ENCODE data around the gene MYCBP.

DNA sequence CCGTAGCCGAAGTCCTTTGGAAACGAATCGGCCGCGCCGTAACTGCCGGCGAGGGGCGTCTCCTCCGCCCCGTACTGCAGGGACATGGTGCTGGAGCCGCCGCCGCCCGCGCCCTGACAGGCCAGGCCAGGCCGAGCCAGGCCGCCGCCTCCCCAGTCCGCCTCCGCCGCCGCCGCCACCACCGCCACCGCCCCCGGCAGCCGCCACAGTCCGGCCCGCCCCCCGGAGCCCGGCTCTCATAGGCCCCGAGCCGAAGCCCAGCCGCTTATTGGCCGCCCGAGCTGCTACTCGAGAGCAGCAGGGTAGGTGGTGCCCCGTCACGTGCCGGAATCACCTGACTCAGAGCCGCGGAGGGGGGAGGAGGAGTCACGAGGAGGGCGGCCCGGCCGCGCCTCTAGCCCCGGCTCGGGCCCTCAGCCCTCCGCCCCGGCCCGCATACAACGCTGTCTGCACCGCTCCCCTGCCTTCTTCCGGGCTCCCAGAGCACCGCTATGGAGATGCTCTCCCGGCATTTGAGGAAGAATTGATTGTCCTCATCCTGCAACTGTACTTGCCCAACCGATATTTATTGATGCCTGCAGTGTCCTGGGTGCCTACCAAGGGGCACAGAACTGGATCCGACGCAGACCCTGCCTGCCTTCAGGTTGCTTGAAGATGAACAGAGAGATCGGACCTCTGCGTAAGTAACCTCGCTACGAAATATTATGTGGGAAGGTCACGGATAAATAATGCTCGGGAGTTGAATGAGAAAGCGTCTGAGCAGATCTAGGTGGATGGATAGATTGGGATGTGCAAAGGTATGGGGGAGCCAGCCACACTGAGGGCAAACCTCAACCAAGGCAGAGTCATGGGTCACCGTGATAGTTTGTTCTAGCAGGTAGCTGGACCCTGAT lies 13.3 kb downstream of the MYCBP start, which contains the start of gene RRAGC:
- TF ChIP-seq EZH2phosphoT487 (IDR thresholded peaks at IDR 0.05; ENCODE audit: insufficient read depth, low read depth) (no peak), EZH2 (IDR thresholded peaks at IDR 0.05; ENCODE audit: insufficient read depth, poor library complexity, severe bottlenecking) (no peak)
